Lung (tissue), 12 donors: Measurements from ENCODE around the gene TCERG1. TPM values are rescaled to one million over a fixed set of nuclear protein-coding genes. Genes with fewer than 3 reads are reported as not detected.

ENCODE experiments used
- ATAC-seq: fragments of 200-7000 bp; cut with Tn5 transposase; one replicate; pipeline ENCODE4 v1.9.1; 2020; ENCODE audit warnings: moderate number of reproducible peaks; ENCODE audit not compliant: insufficient read depth, low FRiP score
- DNase-seq, 3 donors: peaks; one replicate each; pipeline ENCODE4 v3.0.0-alpha.2; 2013 to 2017
- H3K27ac ChIP-seq, 2 donors: one replicate each; pipeline ENCODE4 v1.5.1; 2013; ENCODE audit warnings: mild to moderate bottlenecking in 2 of 2, moderate library complexity in 2 of 2, control low read depth in 1 of 2, inconsistent platforms in 1 of 2, low read depth in 1 of 2, low read length in 1 of 2
- H3K27me3 ChIP-seq, 3 donors: one replicate each; pipeline ENCODE4 v1.5.1; 2013; ENCODE audit warnings: low read length in 2 of 3; ENCODE audit not compliant: control insufficient read depth in 3 of 3, insufficient read depth in 3 of 3
- H3K36me3 ChIP-seq, 4 donors: one replicate each; pipeline ENCODE4 v1.5.1; 2013; ENCODE audit warnings: low read length in 4 of 4, mild to moderate bottlenecking in 1 of 4, moderate library complexity in 1 of 4; ENCODE audit not compliant: control insufficient read depth in 4 of 4, insufficient read depth in 4 of 4
- H3K4me1 ChIP-seq, 5 donors: one replicate each; pipeline ENCODE4 v1.5.1; 2013; ENCODE audit warnings: low read length in 5 of 5, mild to moderate bottlenecking in 2 of 5, moderate library complexity in 1 of 5; ENCODE audit not compliant: control insufficient read depth in 5 of 5, insufficient read depth in 5 of 5
- H3K4me3 ChIP-seq: one replicate; pipeline ENCODE4 v1.5.1; 2013; ENCODE audit warnings: mild to moderate bottlenecking, control low read depth, moderate library complexity
- H3K9ac ChIP-seq, 2 donors: one replicate each; pipeline ENCODE4 v1.5.1; 2013; ENCODE audit warnings: low read length in 2 of 2, control low read depth in 1 of 2; ENCODE audit not compliant: insufficient read depth in 1 of 2
- H3K9me3 ChIP-seq, 4 donors: one replicate each; pipeline ENCODE4 v1.5.1; 2013; ENCODE audit warnings: low read length in 3 of 4, mild to moderate bottlenecking in 1 of 4, moderate library complexity in 1 of 4; ENCODE audit not compliant: control insufficient read depth in 4 of 4, insufficient read depth in 3 of 4
- CTCF ChIP-seq: IDR thresholded peaks from 2 replicates; pipeline ENCODE4 v1.5.1; 2012; ENCODE audit warnings: mild to moderate bottlenecking; ENCODE audit errors: control extremely low read depth, extremely low read depth
- WGBS, 2 donors: extraction: QIAGEN DNeasy Blood & Tissue Kit; methylation state at CpG; one replicate each; pipeline ENCODE4 v1.1.7; 2013; 5-methylcytosine and 5-hydroxymethylcytosine counted together
- polyA plus RNA-seq, 2 donors: library from polyadenylated mRNA; stranded (reverse); fragments of 200-250 nt; gene quantifications; one replicate each; pipeline ENCODE4 v1.2.1, GENCODE V29; 2013
- total RNA-seq, 2 donors: library from RNA; depleted of rRNA in 1 of 2; stranded (reverse); fragments of >200 nt in 1 of 2; gene quantifications; one replicate each; pipeline ENCODE4 v1.2.1, GENCODE V29; 2014 to 2021
- donor health status: control.
- donor health status: control.
- donor health status: Bipolar disorder and iron deficiency.
- donor health status: healthy.
- donor health status: DM: yes; HTN: yes; CAD: no.

Gene TCERG1
- total and polyA plus RNA-seq, 4 donors, result 21.1 to 79.2 (median 45.2) TPM

GRCh38 chr5:146484714-146485391 is 37.7 kb downstream of the TCERG1 start:
- Histone ChIP-seq H3K4me1 (no peaks in the 10 kb centered on the region), H3K27me3 (no peaks in the 10 kb centered on the region), H3K9ac (no peak overlapping the region), H3K36me3 (peaks cover 3 to 37% (median 13%) of the 10 kb centered on the region in 4 donors), H3K9me3 (no peaks in the 10 kb centered on the region), H3K27ac (no peak overlapping the region), H3K4me3 (no peak overlapping the region)
- no peak for ATAC-seq
- TF ChIP-seq CTCF, result no peak
- no peak for DNase-seq

GRCh38 chr5:146490089-146490843 is 43.1 kb downstream of the TCERG1 start:
- no peak for TF ChIP-seq CTCF
- no peak overlapping the region for H3K27ac ChIP-seq
- no peak overlapping the region for H3K4me3 ChIP-seq
- ATAC-seq, result no peak
- no peak for DNase-seq
- H3K36me3 ChIP-seq, result peaks cover 0 to 10% (median 3%) of the 10 kb centered on the region in 4 donors
- H3K9ac ChIP-seq, result no peak overlapping the region
- no peaks in the 10 kb centered on the region for H3K27me3 ChIP-seq
- no peaks in the 10 kb centered on the region for H3K4me1 ChIP-seq
- WGBS, 2 donors, result 94 to 95% methylated on average over 3 of the region's 3 CpGs
- no peaks in the 10 kb centered on the region for H3K9me3 ChIP-seq

- ATAC-seq (no peak), DNase-seq (no peak)
- H3K9ac ChIP-seq, result no peak overlapping the region
- no peaks in the 10 kb centered on the region for H3K27me3 ChIP-seq
- H3K4me1 ChIP-seq, result no peaks in the 10 kb centered on the region
- H3K27ac ChIP-seq, result no peak overlapping the region
- H3K36me3 ChIP-seq, result peaks cover 0 to 9% (median 7%) of the 10 kb centered on the region in 4 donors
- H3K4me3 ChIP-seq, result no peak overlapping the region
- TF ChIP-seq CTCF, result no peak
- H3K9me3 ChIP-seq, result no peaks in the 10 kb centered on the region
- WGBS, 2 donors, result 79 to 82% methylated on average over 2 of the region's 2 CpGs
These were observed 47.5 kb downstream of the TCERG1 start for GRCh38 chr5:146494656-146495055.
